Heart left ventricle (tissue), 13 donors: ENCODE results near the gene ORAI2.

ENCODE experiments used
- CTCF ChIP-seq, 12 donors: fragments of 200-600 bp; sonication (generic) in 4 of 12; IDR thresholded peaks; one replicate each; pipeline versions ENCODE4 v1.5.0 to v1.8.0; 2018 to 2022; ENCODE audit warnings: antibody characterized with exemption in 12 of 12, mild to moderate bottlenecking in 5 of 12
- POLR2A ChIP-seq, 2 donors: fragments of 450-650 bp; IDR thresholded peaks; one replicate each; pipeline ENCODE4 v1.6.1; 2017; ENCODE audit warnings: antibody characterized with exemption in 2 of 2, mild to moderate bottlenecking in 2 of 2, moderate library complexity in 2 of 2
- donor health status: ischemic (EF 13 %, LVEDD 7.1; RV severe dilation, severe dysfunction).
- donor health status: DM: no; HTN: yes; CAD: no.
- donor health status: DM: no; HTN: no; CAD: no.
- donor health status: ischemic (EF 25% LVEDD 6.9; RV normal size, moderate dysfunction).
- donor health status: ischemic (EF 25% LVEDD 5.7; RV mildly dilated, moderate dysfunction).
- donor health status: ischemic (EF 35%, LVEDD 5.7; RV mildly dilated, moderate dysfunction).
- donor health status: nonischemic (EF 11% LVEDD 7.7; RV severe dilation, severe dysfunction).
- donor health status: DM: yes; HTN: yes; CAD: no.
- donor health status: PGD.
- donor health status: ischemic (EF 29% LVEDD 5.4; RV normal size, mild dysfunction).
- donor health status: nonischemic (EF 23%, LVEDD 6.1; RV moderate dilation, normal function).

- no peak for TF ChIP-seq CTCF (IDR thresholded peaks at IDR 0.05)
- TF ChIP-seq POLR2A (IDR thresholded peaks at IDR 0.05) = no peak
Observed at GRCh38 chr7:102451371-102452054, 18.1 kb downstream of the ORAI2 start.
